PFSK-1 (cell line): ENCODE measurements around the gene TK2.

Experiments used
- FOXP2 ChIP-seq: optimal IDR thresholded peaks from 2 replicates; pipeline ENCODE3; 2011; ENCODE audit warnings: borderline replicate concordance, control low read depth, inconsistent platforms; ENCODE audit not compliant: insufficient read depth; ENCODE audit errors: extremely low read length, extremely low read depth
- POLR2AphosphoS5 ChIP-seq: IDR thresholded peaks from 2 replicates; pipeline ENCODE4 v1.6.1; 2012; ENCODE audit warnings: low read depth, mild to moderate bottlenecking, control low read depth, low read length, moderate library complexity
- REST ChIP-seq, 2 experiments: IDR thresholded peaks; 2 replicates each; pipeline versions ENCODE4 v1.6.1 to v1.8.0; 2011 to 2012; ENCODE audit warnings: low read depth in 2 of 2, low read length in 2 of 2, control low read depth in 1 of 2, inconsistent platforms in 1 of 2, mild to moderate bottlenecking in 1 of 2, moderate library complexity in 1 of 2; ENCODE audit not compliant: insufficient read depth in 1 of 2
- SIN3A ChIP-seq: IDR thresholded peaks from 2 replicates; pipeline ENCODE4 v1.6.1; 2012; ENCODE audit warnings: mild to moderate bottlenecking, low read length, moderate library complexity, borderline replicate concordance; ENCODE audit not compliant: insufficient read depth
- TAF1 ChIP-seq: IDR thresholded peaks from 2 replicates; pipeline ENCODE4 v1.6.1; 2012; ENCODE audit warnings: low read length, control low read depth, borderline replicate concordance; ENCODE audit not compliant: insufficient read depth

The TK2 gene

GRCh38 chr16:66521951-66522771 is 27.8 kb downstream of the TK2 start:
- TF ChIP-seq REST (IDR thresholded peaks at IDR 0.05; ENCODE audit: insufficient read depth in 1 of 2, low read depth in 2 of 2, low read length in 2 of 2) (no peak), SIN3A (no peak), FOXP2 (no peak), POLR2AphosphoS5 (no peak), TAF1 (no peak)

GRCh38 chr16:66521252-66521713 is 28.6 kb downstream of the TK2 start:
- no peak for TF ChIP-seq FOXP2
- TF ChIP-seq REST (IDR thresholded peaks at IDR 0.05; ENCODE audit: insufficient read depth in 1 of 2, low read depth in 2 of 2, low read length in 2 of 2): no peak
- no peak for TF ChIP-seq POLR2AphosphoS5
- TF ChIP-seq SIN3A: no peak
- TF ChIP-seq TAF1: no peak

GRCh38 chr16:66520406-66521170 is 29.3 kb downstream of the TK2 start:
- TF ChIP-seq FOXP2: no peak
- no peak for TF ChIP-seq TAF1
- TF ChIP-seq POLR2AphosphoS5: no peak
- TF ChIP-seq SIN3A: no peak
- TF ChIP-seq REST (IDR thresholded peaks at IDR 0.05; ENCODE audit: insufficient read depth in 1 of 2, low read depth in 2 of 2, low read length in 2 of 2): no peak

GRCh38 chr16:66519482-66520373 is 30.2 kb downstream of the TK2 start:
- TF ChIP-seq POLR2AphosphoS5 (no peak), FOXP2 (no peak), SIN3A (no peak), TAF1 (no peak), REST (IDR thresholded peaks at IDR 0.05; ENCODE audit: insufficient read depth in 1 of 2, low read depth in 2 of 2, low read length in 2 of 2) (no peak)
